Neural crest cell (in vitro differentiated cells): ENCODE measurements around the gene GALNT9. TPM values are rescaled to one million over a fixed set of nuclear protein-coding genes. Genes with fewer than 3 reads are reported as not detected.

Experiments
- DNase-seq: peaks from one replicate; pipeline ENCODE4 v3.0.0; 2021; ENCODE audit warnings: low read depth, mixed read lengths, low spot score
- H3K27ac Mint-ChIP-seq: one replicate; pipeline ENCODE4 v1.8.0; 2021; ENCODE audit warnings: mild to moderate bottlenecking, mixed read lengths; ENCODE audit not compliant: unreplicated experiment
- H3K27me3 Mint-ChIP-seq: 2 replicates; pipeline ENCODE4 v1.8.0; 2021; ENCODE audit warnings: low read depth, mild to moderate bottlenecking, mixed read lengths
- H3K36me3 Mint-ChIP-seq: 2 replicates; pipeline ENCODE4 v1.8.0; 2021; ENCODE audit warnings: low read depth, mild to moderate bottlenecking, mixed read lengths
- H3K4me1 Mint-ChIP-seq: 2 replicates; pipeline ENCODE4 v1.8.0; 2021; ENCODE audit warnings: mixed read lengths
- H3K4me3 Mint-ChIP-seq: one replicate; pipeline ENCODE4 v1.8.0; 2021; ENCODE audit warnings: mild to moderate bottlenecking, mixed read lengths
- H3K9me3 Mint-ChIP-seq: 2 replicates; pipeline ENCODE4 v1.8.0; 2021; ENCODE audit warnings: mixed read lengths
- CTCF ChIP-seq: fragments of 200-600 bp; sonication (generic); conservative IDR thresholded peaks from 2 replicates; pipeline ENCODE4 v1.5.0; 2021; ENCODE audit warnings: antibody characterized with exemption, mild to moderate bottlenecking
- total RNA-seq: library from RNA; stranded (reverse); gene quantifications from 2 replicates; pipeline ENCODE4 v1.2.1, GENCODE V29; 2021

The GALNT9 gene
- total RNA-seq, 1 donor from 2014 or later, result 1.3 TPM

- no peak for DNase-seq
- TF ChIP-seq CTCF, result no peak
- Mint-ChIP-seq H3K36me3 (no peaks in the 10 kb centered on the region), H3K27me3 (peaks cover 5% of the 10 kb centered on the region), H3K9me3 (no peaks in the 10 kb centered on the region), H3K27ac (no peak overlapping the region), H3K4me3 (no peak overlapping the region), H3K4me1 (no peaks in the 10 kb centered on the region)
These were observed 65.8 kb downstream of the GALNT9 start for GRCh38 chr12:132263451-132264049.

- TF ChIP-seq CTCF, result no peak
- Mint-ChIP-seq H3K36me3 (no peaks in the 10 kb centered on the region), H3K4me1 (no peaks in the 10 kb centered on the region), H3K27ac (no peak overlapping the region), H3K9me3 (no peaks in the 10 kb centered on the region), H3K27me3 (peaks cover 5% of the 10 kb centered on the region), H3K4me3 (no peak overlapping the region)
- DNase-seq, result no peak
These were observed 66.4 kb downstream of the GALNT9 start for GRCh38 chr12:132263061-132263360.

GRCh38 chr12:132262256-132263060 lies 66.9 kb downstream of the GALNT9 start:
- Mint-ChIP-seq H3K27ac (no peak overlapping the region), H3K4me1 (no peaks in the 10 kb centered on the region), H3K9me3 (no peaks in the 10 kb centered on the region), H3K36me3 (no peaks in the 10 kb centered on the region), H3K4me3 (no peak overlapping the region), H3K27me3 (peaks cover 5% of the 10 kb centered on the region)
- TF ChIP-seq CTCF, result no peak
- no peak for DNase-seq

- Mint-ChIP-seq H3K9me3 (no peaks in the 10 kb centered on the region), H3K27me3 (peaks cover 5% of the 10 kb centered on the region), H3K36me3 (no peaks in the 10 kb centered on the region), H3K27ac (no peak overlapping the region), H3K4me1 (no peaks in the 10 kb centered on the region), H3K4me3 (no peak overlapping the region)
- no peak for TF ChIP-seq CTCF
- DNase-seq, result no peak
These were observed 67.9 kb downstream of the GALNT9 start for GRCh38 chr12:132261328-132262138.

- Mint-ChIP-seq H3K9me3 (no peaks in the 10 kb centered on the region), H3K4me3 (no peak overlapping the region), H3K27ac (no peak overlapping the region), H3K36me3 (no peaks in the 10 kb centered on the region), H3K4me1 (no peaks in the 10 kb centered on the region), H3K27me3 (peaks cover 10% of the 10 kb centered on the region)
- DNase-seq, result no peak
- no peak for TF ChIP-seq CTCF
These were observed 68.7 kb downstream of the GALNT9 start for GRCh38 chr12:132260721-132261120.
